Thoracic aorta (tissue), 2 donors: Measurements from ENCODE around the gene CNNM2. TPM values are rescaled to one million over a fixed set of nuclear protein-coding genes. Genes with fewer than 3 reads are reported as not detected.
"Not testable (repeated sequence)": the region's sequence is repeated elsewhere in the genome, so short reads cannot be mapped to it uniquely, and the experiment has no call there.

Experiments
- ATAC-seq: fragments of 150-250 bp; one replicate; pipeline ENCODE4 v1.8.0; 2017; ENCODE audit warnings: low read depth; ENCODE audit not compliant: insufficient number of reproducible peaks, low FRiP score
- DNase-seq: peaks from one replicate; pipeline ENCODE4 v3.0.0-alpha.2; 2020; ENCODE audit warnings: low spot score
- H3K27ac ChIP-seq, 2 donors: fragments of 200-600 bp; sonication (generic); 1 replicate in 1 of 2; 2 replicates in 1 of 2; pipeline ENCODE4 v1.5.1; 2016; ENCODE audit warnings: mild to moderate bottlenecking in 2 of 2, moderate library complexity in 2 of 2
- H3K27me3 ChIP-seq: fragments of 200-600 bp; sonication (generic); replicated peaks from 2 replicates; pipeline ENCODE4 v1.6.0; 2016; ENCODE audit warnings: mild to moderate bottlenecking; ENCODE audit not compliant: insufficient read depth
- H3K36me3 ChIP-seq: fragments of 200-600 bp; sonication (generic); one replicate; pipeline ENCODE4 v1.5.1; 2016
- H3K4me1 ChIP-seq, 2 donors: fragments of 200-600 bp; sonication (generic); 1 replicate in 1 of 2; 2 replicates in 1 of 2; pipeline versions ENCODE4 v1.5.1 to v1.6.0; 2016; ENCODE audit warnings: low read depth in 2 of 2, mild to moderate bottlenecking in 1 of 2; ENCODE audit not compliant: control insufficient read depth in 1 of 2
- H3K4me3 ChIP-seq: fragments of 200-600 bp; sonication (generic); 2 replicates; pipeline ENCODE4 v1.5.1; 2016; ENCODE audit warnings: mild to moderate bottlenecking
- H3K9me3 ChIP-seq: fragments of 200-600 bp; sonication (generic); 2 replicates; pipeline ENCODE4 v1.5.1; 2016
- total RNA-seq, 2 donors: library from RNA; depleted of rRNA; stranded (reverse); fragments of >200 nt; gene quantifications; one replicate each; pipeline versions ENCODE4 v1.1.0 to v1.2.3, GENCODE V29; 2016
- TF ChIP-seq, protein P1 (sequence below): fragments of 200-600 bp; sonication (generic); IDR thresholded peaks from one replicate; pipeline ENCODE4 v1.5.1; 2019; ENCODE audit warnings: antibody characterized with exemption

The CNNM2 gene
- total RNA-seq, 2 donors from 2014 or later = 12.2 to 24.5 TPM

DNA sequence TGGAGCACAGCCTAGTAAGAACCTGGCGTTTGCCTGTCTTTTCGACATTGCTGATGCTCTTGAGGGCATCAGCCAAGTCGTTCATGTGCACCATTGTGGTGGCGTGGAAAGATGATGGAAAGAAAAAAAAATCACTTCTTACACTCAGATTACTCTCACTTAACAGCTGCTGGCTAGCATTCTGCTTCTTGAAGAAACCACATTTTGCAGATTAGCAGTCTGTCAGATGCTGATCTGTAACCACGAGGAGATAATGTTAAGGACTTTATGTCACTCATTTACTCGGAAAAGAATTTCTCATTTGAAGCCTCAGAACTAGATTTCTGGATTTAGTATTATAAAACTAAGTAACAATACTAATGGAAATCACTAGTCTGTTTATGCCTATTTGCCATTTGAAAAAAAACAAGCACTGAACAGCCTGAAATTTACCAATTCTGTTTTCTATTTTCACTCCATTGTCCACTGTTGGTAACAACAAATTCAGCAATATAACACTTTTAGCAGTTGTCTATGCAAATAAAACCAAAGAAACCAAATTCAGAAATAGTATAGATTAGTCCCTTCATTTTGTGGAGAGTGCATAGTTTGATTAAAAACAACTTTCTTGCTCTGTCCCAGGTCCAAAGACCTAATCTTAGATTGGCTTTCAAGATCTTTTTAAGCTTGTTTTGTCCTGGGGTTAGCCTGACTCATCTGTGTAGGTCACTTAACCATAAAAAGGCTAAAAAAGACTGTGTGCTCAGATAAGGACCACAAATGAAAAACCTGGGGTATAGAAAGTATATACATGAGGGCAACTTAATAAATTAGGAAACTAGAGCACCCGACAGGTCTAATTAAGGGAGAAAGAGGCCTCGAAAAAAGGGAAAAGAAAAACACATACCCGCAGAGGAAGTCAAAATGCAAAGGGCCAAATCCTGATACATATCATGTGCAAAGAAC, 207.5 kb downstream of the CNNM2 start:
- no peaks in the 10 kb centered on the region for H3K36me3 ChIP-seq
- no peaks in the 10 kb centered on the region for H3K27me3 ChIP-seq
- H3K4me1 ChIP-seq = peaks cover 51 to 63% of the 10 kb centered on the region in 2 donors
- H3K9me3 ChIP-seq = no peaks in the 10 kb centered on the region
- peak overlapping the region; percentile 52 to 67 for H3K27ac ChIP-seq
- no peak for DNase-seq
- peak overlapping the region; percentile 2 for H3K4me3 ChIP-seq
- ATAC-seq = no peak
- TF ChIP-seq, protein P1, sequence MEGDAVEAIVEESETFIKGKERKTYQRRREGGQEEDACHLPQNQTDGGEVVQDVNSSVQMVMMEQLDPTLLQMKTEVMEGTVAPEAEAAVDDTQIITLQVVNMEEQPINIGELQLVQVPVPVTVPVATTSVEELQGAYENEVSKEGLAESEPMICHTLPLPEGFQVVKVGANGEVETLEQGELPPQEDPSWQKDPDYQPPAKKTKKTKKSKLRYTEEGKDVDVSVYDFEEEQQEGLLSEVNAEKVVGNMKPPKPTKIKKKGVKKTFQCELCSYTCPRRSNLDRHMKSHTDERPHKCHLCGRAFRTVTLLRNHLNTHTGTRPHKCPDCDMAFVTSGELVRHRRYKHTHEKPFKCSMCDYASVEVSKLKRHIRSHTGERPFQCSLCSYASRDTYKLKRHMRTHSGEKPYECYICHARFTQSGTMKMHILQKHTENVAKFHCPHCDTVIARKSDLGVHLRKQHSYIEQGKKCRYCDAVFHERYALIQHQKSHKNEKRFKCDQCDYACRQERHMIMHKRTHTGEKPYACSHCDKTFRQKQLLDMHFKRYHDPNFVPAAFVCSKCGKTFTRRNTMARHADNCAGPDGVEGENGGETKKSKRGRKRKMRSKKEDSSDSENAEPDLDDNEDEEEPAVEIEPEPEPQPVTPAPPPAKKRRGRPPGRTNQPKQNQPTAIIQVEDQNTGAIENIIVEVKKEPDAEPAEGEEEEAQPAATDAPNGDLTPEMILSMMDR = no peak

DNA sequence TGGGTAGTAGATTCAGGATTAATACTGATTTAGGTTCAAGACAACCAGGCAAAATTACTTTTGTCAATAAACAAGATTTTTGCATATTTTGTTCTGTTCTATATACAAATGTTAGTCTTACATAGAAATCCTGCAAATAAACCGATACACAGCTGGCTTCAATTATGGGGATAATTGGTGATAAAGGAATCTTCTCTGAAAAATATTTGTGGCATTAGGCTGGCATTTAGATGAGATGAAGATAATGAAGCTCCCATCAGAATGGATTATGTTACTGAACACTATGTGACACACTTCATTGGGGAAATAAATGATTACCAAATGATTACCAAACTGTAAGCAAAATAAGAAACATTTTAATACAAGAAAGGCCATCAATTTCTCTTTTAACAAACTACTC, 209.1 kb downstream of the CNNM2 start:
- DNase-seq (no peak), ATAC-seq (no peak)
- Histone ChIP-seq H3K27ac (peak overlapping the region in 1 of 2 donors; percentile 67), H3K4me1 (peaks cover 38 to 53% of the 10 kb centered on the region in 2 donors), H3K9me3 (no peaks in the 10 kb centered on the region), H3K36me3 (peaks cover 5% of the 10 kb centered on the region), H3K27me3 (no peaks in the 10 kb centered on the region), H3K4me3 (no peak overlapping the region)
- TF ChIP-seq, protein P1 = no peak

DNA sequence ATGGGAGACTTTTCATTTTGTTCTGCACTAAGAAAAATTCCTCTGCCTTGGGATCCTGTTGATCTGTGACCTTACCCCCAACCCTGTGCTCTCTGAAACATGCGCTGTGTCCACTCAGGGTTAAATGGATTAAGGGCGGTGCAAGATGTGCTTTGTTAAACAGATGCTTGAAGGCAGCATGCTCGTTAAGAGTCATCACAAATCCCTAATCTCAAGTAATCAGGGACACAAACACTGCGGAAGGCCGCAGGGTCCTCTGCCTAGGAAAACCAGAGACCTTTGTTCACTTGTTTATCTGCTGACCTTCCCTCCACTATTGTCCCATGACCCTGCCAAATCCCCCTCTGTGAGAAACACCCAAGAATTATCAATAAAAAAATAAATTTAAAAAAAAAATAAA, 212.1 kb downstream of the CNNM2 start:
- not testable (repeated sequence) for H3K9me3 ChIP-seq, H3K4me3 ChIP-seq, H3K27ac ChIP-seq, ATAC-seq, DNase-seq, H3K27me3 ChIP-seq
- H3K4me1 ChIP-seq = peaks cover 18 to 26% of the 10 kb centered on the region in 2 donors
- H3K36me3 ChIP-seq = peaks cover 15% of the 10 kb centered on the region

DNA sequence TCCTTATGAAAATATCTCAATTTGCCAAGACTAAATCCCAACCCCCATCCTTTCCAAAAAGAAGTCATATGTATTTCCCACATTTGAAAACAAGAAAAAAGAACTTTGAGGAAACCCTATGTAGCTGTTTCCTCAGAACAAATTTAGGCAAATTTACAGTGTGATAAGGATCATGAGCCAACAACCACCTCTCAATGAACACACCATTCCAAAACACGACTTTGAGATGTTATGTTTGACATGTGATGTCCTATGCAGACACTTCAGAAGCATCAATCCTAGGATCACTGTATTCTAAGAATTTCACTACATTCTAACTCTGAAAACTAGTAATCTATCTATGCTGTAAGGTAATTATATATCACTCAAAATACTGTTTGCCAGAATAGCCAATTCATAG, 212.8 kb downstream of the CNNM2 start:
- Histone ChIP-seq H3K9me3 (no peaks in the 10 kb centered on the region), H3K36me3 (peaks cover 15% of the 10 kb centered on the region), H3K4me1 (peaks cover 10 to 22% of the 10 kb centered on the region in 2 donors), H3K27me3 (no peaks in the 10 kb centered on the region), H3K4me3 (no peak overlapping the region), H3K27ac (no peak overlapping the region)
- ATAC-seq = no peak
- no peak for DNase-seq
- TF ChIP-seq, protein P1 = no peak

DNA sequence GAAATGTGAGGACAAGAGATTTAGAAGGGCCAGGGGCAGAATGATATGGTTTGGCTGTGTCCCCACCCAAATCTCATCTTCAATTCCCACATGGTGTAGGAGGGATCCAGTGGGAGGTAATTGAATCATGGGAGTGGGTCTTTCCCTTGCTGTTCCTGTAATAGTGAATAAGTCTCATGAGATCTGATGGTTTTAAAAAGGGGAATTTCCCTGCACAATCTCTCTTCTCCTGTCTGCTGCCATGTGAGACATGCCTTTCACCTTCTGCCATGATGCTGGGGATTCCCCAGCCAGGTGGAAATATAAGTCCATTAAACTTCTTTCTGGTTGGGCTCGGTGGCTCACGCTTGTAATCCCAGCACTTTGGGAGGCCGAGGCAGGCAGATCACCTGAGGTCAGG, 217.1 kb downstream of the CNNM2 start:
- not testable (repeated sequence) for ATAC-seq, H3K9me3 ChIP-seq, H3K27ac ChIP-seq, DNase-seq, H3K4me3 ChIP-seq, H3K27me3 ChIP-seq
- Histone ChIP-seq H3K36me3 (peaks cover 23% of the 10 kb centered on the region), H3K4me1 (peaks cover 4 to 11% of the 10 kb centered on the region in 2 donors)

DNA sequence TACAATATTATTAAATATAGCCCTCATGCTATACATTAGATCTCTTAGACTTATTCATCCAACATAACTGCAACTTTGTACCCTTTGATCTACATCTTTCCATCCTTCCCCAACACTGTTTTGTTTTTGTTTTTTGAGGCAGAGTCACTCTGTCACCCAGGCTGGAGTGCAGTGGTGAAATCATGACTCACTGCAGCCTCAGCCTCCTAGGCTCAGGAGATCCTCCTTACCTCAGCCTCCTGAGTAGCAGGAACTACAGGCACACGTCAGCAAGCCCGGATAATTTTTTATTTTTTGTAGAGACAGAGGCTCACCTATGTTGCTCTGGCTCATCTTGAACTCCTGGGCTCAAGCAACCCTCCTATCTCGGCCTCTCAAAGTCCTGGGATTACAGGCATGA, 221.7 kb downstream of the CNNM2 start:
- H3K36me3 ChIP-seq = peaks cover 8% of the 10 kb centered on the region
- H3K27me3 ChIP-seq = no peaks in the 10 kb centered on the region
- peaks cover 15 to 25% of the 10 kb centered on the region in 2 donors for H3K4me1 ChIP-seq
- no peak overlapping the region for H3K4me3 ChIP-seq
- TF ChIP-seq, protein P1 = no peak
- no peak overlapping the region for H3K27ac ChIP-seq
- H3K9me3 ChIP-seq = no peaks in the 10 kb centered on the region
- no peak for ATAC-seq
- no peak for DNase-seq
